ENCODE measurements around the gene GPR50. TPM values are rescaled to one million over a fixed set of nuclear protein-coding genes. Genes with fewer than 3 reads are reported as not detected.

Gene GPR50
- total and polyA plus RNA-seq, 2 of the 13 experiments (the other 11 are each of a cell fraction or from before 2014, with no cell fraction given): not detected

- no peak overlapping the region for H3K4me2 ChIP-seq (ENCODE audit: low read depth, low read length)
- FAIRE-seq: no peak
- H3K27ac ChIP-seq (ENCODE audit: extremely low read length, insufficient read depth, low read length): no peak overlapping the region
- no peaks in the 10 kb centered on the region for H3K79me2 ChIP-seq (ENCODE audit: insufficient read depth, low read length)
- POLR2A ChIA-PET: no interaction called here
- intact Hi-C loops (cut with micrococcal nuclease; ENCODE audit: unreplicated experiment): no loop called here
- no peak for DNase-seq (ENCODE audit: low spot score)
- 21% methylated on average over 2 of the region's 2 CpGs for WGBS (ENCODE audit: low lambda C conversion rate)
- H3K9me3 ChIP-seq (ENCODE audit: low read length): no peaks in the 10 kb centered on the region
- H3K9ac ChIP-seq (ENCODE audit: insufficient read depth, low read depth, low read length): no peak overlapping the region
- BruUV-seq (replicated peaks): no TSS peak
- no peak overlapping the region for H2AFZ ChIP-seq (ENCODE audit: low read length)
- H3K36me3 ChIP-seq (replicated peaks in 1 of 2; ENCODE audit: control insufficient read depth in 1 of 2, insufficient read depth in 2 of 2, low read length in 2 of 2): no peaks in the 10 kb centered on the region
- in situ Hi-C loops (cut with HindIII; ENCODE audit: extremely low pct_ligation_motif_present, low pct_unique_long_range_greater_than_20kb): no loop called here
- no peak overlapping the region for H3K4me3 ChIP-seq (replicated peaks in 1 of 3; ENCODE audit: insufficient read depth in 1 of 3, low read depth in 2 of 3, low read length in 3 of 3)
- no peak for ATAC-seq
- H4K20me1 ChIP-seq (ENCODE audit: insufficient read depth, low read length): no peaks in the 10 kb centered on the region
- H3K27me3 ChIP-seq (ENCODE audit: control insufficient read depth in 1 of 2, insufficient read depth in 2 of 2, low read length in 2 of 2): no peaks in the 10 kb centered on the region
- no peaks in the 10 kb centered on the region for H3K4me1 ChIP-seq (ENCODE audit: insufficient read depth, low read length)
- CTCF ChIA-PET (ENCODE audit: low intra/inter-chr PET ratio, low total read pairs): no interaction called here
- TF ChIP-seq ZNF367 (CRISPR knock-in tag; IDR thresholded peaks at IDR 0.05; ENCODE audit: borderline replicate concordance) (no peak), ZBTB20 (CRISPR knock-in tag; IDR thresholded peaks at IDR 0.05; ENCODE audit: borderline replicate concordance, low read depth) (no peak), ZNF230 (CRISPR knock-in tag; IDR thresholded peaks at IDR 0.05) (no peak), ZNF264 (CRISPR knock-in tag; IDR thresholded peaks at IDR 0.05) (no peak), DMAP1 (CRISPR knock-in tag; IDR thresholded peaks at IDR 0.05) (no peak), ZNF280D (CRISPR knock-in tag; IDR thresholded peaks at IDR 0.05) (no peak), RARA (CRISPR knock-in tag; IDR thresholded peaks at IDR 0.05) (no peak), ZBTB38 (CRISPR knock-in tag; IDR thresholded peaks at IDR 0.05) (no peak), CBX2 (IDR thresholded peaks at IDR 0.05; ENCODE audit: low read depth, low read length) (no peak), CBX2 (CRISPR knock-in tag; IDR thresholded peaks at IDR 0.05; ENCODE audit: low read depth) (no peak), KMT2A (CRISPR knock-in tag; IDR thresholded peaks at IDR 0.05) (no peak), HOMEZ (CRISPR knock-in tag; IDR thresholded peaks at IDR 0.05; ENCODE audit: low read depth) (no peak), ZFP82 (CRISPR knock-in tag; IDR thresholded peaks at IDR 0.05; ENCODE audit: borderline replicate concordance) (no peak), FOSL2 (CRISPR knock-in tag; IDR thresholded peaks at IDR 0.05) (no peak), ZNF780A (CRISPR knock-in tag; IDR thresholded peaks at IDR 0.05) (no peak), AFF4 (CRISPR knock-in tag; IDR thresholded peaks at IDR 0.05) (no peak), KDM2A (CRISPR knock-in tag; IDR thresholded peaks at IDR 0.05; ENCODE audit: borderline replicate concordance, low read depth) (no peak)
Observed at GRCh38 chrX:151132531-151132930, 43.9 kb upstream of the GPR50 start.
